H1 (cell line): ENCODE data around the gene VTI1B. TPM values are rescaled to one million over a fixed set of nuclear protein-coding genes. Genes with fewer than 3 reads are reported as not detected.

Source experiments
- CTCF ChIA-PET: fragments of 300-600 bp; sonication (Branson Sonifier 250); formaldehyde crosslinking; loops from one replicate; lab custom pipeline; 2021; ENCODE audit not compliant: partially characterized antibody; lab: Charles Lee
- POLR2A ChIA-PET: fragments of 300-600 bp; sonication (Branson Sonifier 250); formaldehyde crosslinking; loops from one replicate; lab custom pipeline; 2021; ENCODE audit warnings: inconsistent platforms; ENCODE audit not compliant: partially characterized antibody; lab: Charles Lee
- DNase-seq, 2 experiments: peaks; one replicate each; pipeline versions ENCODE4 v3.0.0 to v3.0.0-alpha.2; 2010 to 2022; ENCODE audit warnings: low spot score in 2 of 2, low read depth in 1 of 2, mixed read lengths in 1 of 2
- FAIRE-seq: peaks from 2 replicates; lab custom pipeline; 2011; peaks lifted over from hg19 to GRCh38; lab: Jason Lieb, UNC
- H2AFZ ChIP-seq: 2 replicates; pipeline ENCODE4 v1.8.1; 2012; ENCODE audit warnings: low read length, inconsistent platforms
- H2AK5ac ChIP-seq: 2 replicates; pipeline ENCODE4 v1.6.1; 2013; ENCODE audit warnings: low read depth, low read length
- H2BK120ac ChIP-seq: replicated peaks from 2 replicates; pipeline ENCODE3; 2013; ENCODE audit warnings: low read depth, low read length, inconsistent platforms
- H2BK12ac ChIP-seq: 2 replicates; pipeline ENCODE4 v1.6.1; 2013; ENCODE audit warnings: low read depth, low read length
- H2BK15ac ChIP-seq: 2 replicates; pipeline ENCODE4 v1.6.1; 2013; ENCODE audit warnings: low read length
- H2BK20ac ChIP-seq: 2 replicates; pipeline ENCODE4 v1.6.1; 2013; ENCODE audit warnings: low read length
- H2BK5ac ChIP-seq: 2 replicates; pipeline ENCODE4 v1.6.1; 2013; ENCODE audit warnings: low read depth, low read length
- H3K14ac ChIP-seq: 2 replicates; pipeline ENCODE4 v1.6.1; 2013; ENCODE audit warnings: inconsistent platforms; ENCODE audit not compliant: insufficient read length
- H3K18ac ChIP-seq: 2 replicates; pipeline ENCODE4 v1.6.1; 2013; ENCODE audit warnings: low read length; ENCODE audit errors: extremely low read depth
- H3K23ac ChIP-seq: 2 replicates; pipeline ENCODE4 v1.6.1; 2013; ENCODE audit warnings: inconsistent platforms; ENCODE audit not compliant: insufficient read length
- H3K23me2 ChIP-seq: 2 replicates; pipeline ENCODE4 v1.6.1; 2013; ENCODE audit warnings: low read depth, low read length
- H3K27ac ChIP-seq: 2 replicates; pipeline ENCODE4 v1.6.1; 2011; ENCODE audit warnings: low read depth, low read length, inconsistent platforms
- H3K27me3 ChIP-seq, 4 experiments: replicated peaks in 1 of 4; 1 replicate in 1 of 4; 2 replicates in 3 of 4; pipeline versions ENCODE4 v1.6.1 to v1.8.1; 2011 to 2013; ENCODE audit warnings: low read length in 3 of 4, mild to moderate bottlenecking in 3 of 4, inconsistent platforms in 2 of 4, mixed read lengths in 2 of 4, moderate library complexity in 1 of 4; ENCODE audit not compliant: control insufficient read depth in 3 of 4, insufficient read depth in 3 of 4; ENCODE audit errors: extremely low read depth in 1 of 4
- H3K36me3 ChIP-seq, 4 experiments: 2 replicates each; pipeline versions ENCODE4 v1.6.1 to v1.8.1; 2011 to 2013; ENCODE audit warnings: mild to moderate bottlenecking in 4 of 4, low read length in 3 of 4, moderate library complexity in 2 of 4, control low read depth in 1 of 4, inconsistent platforms in 1 of 4; ENCODE audit not compliant: insufficient read depth in 4 of 4, control insufficient read depth in 2 of 4
- H3K4ac ChIP-seq: replicated peaks from 2 replicates; pipeline ENCODE3; 2013; ENCODE audit warnings: low read length, low read depth, mixed read lengths, inconsistent platforms; ENCODE audit not compliant: insufficient read length
- H3K4me1 ChIP-seq, 4 experiments: replicated peaks in 1 of 4; 1 replicate in 1 of 4; 2 replicates in 3 of 4; pipeline versions ENCODE4 v1.6.1 to v1.8.1; 2011 to 2013; ENCODE audit warnings: low read length in 3 of 4, inconsistent platforms in 2 of 4, mixed read lengths in 1 of 4; ENCODE audit not compliant: insufficient read depth in 4 of 4, control insufficient read depth in 3 of 4
- H3K4me2 ChIP-seq, 2 experiments: 2 replicates each; pipeline versions ENCODE4 v1.6.1 to v1.8.1; 2011 to 2013; ENCODE audit warnings: low read depth in 2 of 2, low read length in 2 of 2, control low read depth in 1 of 2, inconsistent platforms in 1 of 2, mild to moderate bottlenecking in 1 of 2; ENCODE audit not compliant: insufficient read depth in 1 of 2
- H3K4me3 ChIP-seq, 4 experiments: fragments of 200-600, 300-600 bp in 1 of 4; sonication (generic), shearing (Covaris generic), sonication (Bioruptor Twin) in 1 of 4; 2 replicates each; pipeline versions ENCODE4 v1.5.1 to v1.8.1; 2011 to 2016; ENCODE audit warnings: low read length in 4 of 4, low read depth in 3 of 4, control low read depth in 2 of 4, inconsistent platforms in 2 of 4, mild to moderate bottlenecking in 2 of 4, mixed read lengths in 1 of 4, moderate library complexity in 1 of 4; ENCODE audit not compliant: insufficient read depth in 2 of 4; ENCODE audit errors: extremely low read depth in 1 of 4
- H3K56ac ChIP-seq: replicated peaks from 2 replicates; pipeline ENCODE3; 2013; ENCODE audit warnings: low read depth, mild to moderate bottlenecking, mixed read lengths, low read length, inconsistent platforms; ENCODE audit not compliant: insufficient read length
- H3K79me1 ChIP-seq: 2 replicates; pipeline ENCODE4 v1.6.1; 2013; ENCODE audit warnings: low read depth, low read length, control low read depth
- H3K79me2 ChIP-seq, 2 experiments: 2 replicates each; pipeline versions ENCODE4 v1.6.1 to v1.8.1; 2012 to 2013; ENCODE audit warnings: low read length in 2 of 2, mild to moderate bottlenecking in 2 of 2, inconsistent platforms in 1 of 2; ENCODE audit not compliant: insufficient read depth in 2 of 2, control insufficient read depth in 1 of 2
- H3K9ac ChIP-seq, 4 experiments: replicated peaks in 1 of 4; 1 replicate in 1 of 4; 2 replicates in 3 of 4; pipeline versions ENCODE4 v1.6.1 to v1.8.1; 2011 to 2013; ENCODE audit warnings: low read depth in 3 of 4, low read length in 3 of 4, control low read depth in 2 of 4, mild to moderate bottlenecking in 2 of 4, moderate library complexity in 2 of 4, inconsistent platforms in 1 of 4; ENCODE audit errors: extremely low read depth in 1 of 4
- H3K9me3 ChIP-seq, 2 experiments: 2 replicates each; pipeline versions ENCODE4 v1.6.1 to v1.8.1; 2012 to 2013; ENCODE audit warnings: mild to moderate bottlenecking in 2 of 2, moderate library complexity in 2 of 2, control low read depth in 1 of 2, inconsistent platforms in 1 of 2, low read depth in 1 of 2, low read length in 1 of 2, mixed read lengths in 1 of 2; ENCODE audit not compliant: insufficient read depth in 2 of 2
- H4K20me1 ChIP-seq, 2 experiments: replicated peaks in 1 of 2; 2 replicates each; pipeline versions ENCODE3 to v1.8.1; 2011 to 2013; ENCODE audit warnings: inconsistent platforms in 2 of 2, low read length in 2 of 2, mild to moderate bottlenecking in 1 of 2; ENCODE audit not compliant: insufficient read depth in 2 of 2, control insufficient read depth in 1 of 2
- H4K5ac ChIP-seq: 2 replicates; pipeline ENCODE4 v1.6.1; 2013; ENCODE audit warnings: low read length, low read depth, mixed read lengths, inconsistent platforms; ENCODE audit not compliant: insufficient read length
- H4K8ac ChIP-seq: 2 replicates; pipeline ENCODE4 v1.8.0; 2013; ENCODE audit warnings: mild to moderate bottlenecking, moderate library complexity, low read length, inconsistent platforms; ENCODE audit not compliant: insufficient read depth; ENCODE audit errors: extremely low read depth
- H4K91ac ChIP-seq: replicated peaks from 2 replicates; pipeline ENCODE3; 2013; ENCODE audit warnings: low read length, mixed read lengths, inconsistent platforms; ENCODE audit not compliant: insufficient read length
- BRCA1 ChIP-seq: IDR thresholded peaks from 2 replicates; pipeline ENCODE4 v1.6.1; 2012; ENCODE audit warnings: low read depth, low read length, improper control_type of control experiment
- CHD2 ChIP-seq: IDR thresholded peaks from 2 replicates; pipeline ENCODE4 v1.6.1; 2012; ENCODE audit warnings: low read length, improper control_type of control experiment
- HDAC6 ChIP-seq: IDR thresholded peaks from one replicate; pipeline ENCODE4 v1.7.1; 2012; ENCODE audit warnings: low read depth, mild to moderate bottlenecking, inconsistent platforms, low read length, moderate library complexity
- NANOG ChIP-seq: IDR thresholded peaks from 2 replicates; pipeline ENCODE4 v1.6.1; 2011; ENCODE audit warnings: low read length, low read depth, mild to moderate bottlenecking, inconsistent platforms; ENCODE audit not compliant: insufficient read depth, poor library complexity, severe bottlenecking
- PHF8 ChIP-seq: fragments of 200-600 bp; sonication (generic); conservative IDR thresholded peaks from 2 replicates; pipeline ENCODE4 v1.7.1; 2012; ENCODE audit warnings: low read depth, mild to moderate bottlenecking, inconsistent platforms, low read length, moderate library complexity
- RFX5 ChIP-seq: IDR thresholded peaks from 2 replicates; pipeline ENCODE4 v1.6.1; 2011; ENCODE audit warnings: low read depth, low read length, improper control_type of control experiment, borderline replicate concordance
- RXRA ChIP-seq: IDR thresholded peaks from 2 replicates; pipeline ENCODE4 v1.6.1; 2011; ENCODE audit warnings: low read depth, mild to moderate bottlenecking, low read length, moderate library complexity; ENCODE audit not compliant: insufficient read depth
- SP1 ChIP-seq: IDR thresholded peaks from 2 replicates; pipeline ENCODE4 v1.6.1; 2011; ENCODE audit warnings: low read depth, low read length
- SRF ChIP-seq: IDR thresholded peaks from 2 replicates; pipeline ENCODE4 v1.6.1; 2011; ENCODE audit warnings: mild to moderate bottlenecking, low read depth, low read length, moderate library complexity
- TAF1 ChIP-seq: IDR thresholded peaks from 2 replicates; pipeline ENCODE4 v1.6.1; 2011; ENCODE audit warnings: mild to moderate bottlenecking, low read depth, low read length
- TCF12 ChIP-seq: IDR thresholded peaks from 2 replicates; pipeline ENCODE4 v1.6.1; 2011; ENCODE audit warnings: low read depth, mild to moderate bottlenecking, low read length
- WGBS, 2 experiments: shearing (Covaris generic) in 1 of 2; methylation state at CpG; one replicate each; pipeline versions ENCODE4 v1.1.6 to v1.1.7; 2013 to 2015; ENCODE audit warnings: low lambda C conversion rate in 2 of 2, mixed read lengths in 2 of 2, inconsistent platforms in 1 of 2, low coverage in 1 of 2, missing lambda C conversion rate in 1 of 2; ENCODE audit not compliant: insufficient replicate concordance in 2 of 2, insufficient coverage in 1 of 2, insufficient read length in 1 of 2; ENCODE audit errors: extremely low coverage in 1 of 2, missing lambda C conversion rate in 1 of 2; 5-methylcytosine and 5-hydroxymethylcytosine counted together
- polyA plus RNA-seq, 7 experiments: library from polyadenylated mRNA; depleted of rRNA in 3 of 7; stranded (reverse) in 5 of 7; unstranded in 2 of 7; fragments of >200 nt in 5 of 7; fragments of 200-250 nt in 2 of 7; gene quantifications; 1 replicate in 5 of 7; 2 replicates in 1 of 7; 4 replicates in 1 of 7; pipeline versions ENCODE4 v1.2.1 to v1.2.3, GENCODE V29; 2011 to 2013; ENCODE audit warnings: missing spikeins in 2 of 7, mixed read lengths in 2 of 7
- total RNA-seq: library from RNA; stranded (reverse); fragmentation: NEBNext Ultra II Directional; extraction: Animal tissue kit (Norgen Biotek cat#: 25700); gene quantifications from 2 replicates; pipeline ENCODE4 v1.2.1, GENCODE V29; 2021
- TF ChIP-seq, protein P1 (sequence below): IDR thresholded peaks from 2 replicates; pipeline ENCODE4 v1.6.1; 2012; ENCODE audit warnings: low read length, inconsistent platforms

Gene VTI1B
- total and polyA plus RNA-seq, 2 of the 8 experiments (the other 6 are each of a cell fraction or from before 2014, with no cell fraction given): 28.1 to 98.7 TPM

DNA sequence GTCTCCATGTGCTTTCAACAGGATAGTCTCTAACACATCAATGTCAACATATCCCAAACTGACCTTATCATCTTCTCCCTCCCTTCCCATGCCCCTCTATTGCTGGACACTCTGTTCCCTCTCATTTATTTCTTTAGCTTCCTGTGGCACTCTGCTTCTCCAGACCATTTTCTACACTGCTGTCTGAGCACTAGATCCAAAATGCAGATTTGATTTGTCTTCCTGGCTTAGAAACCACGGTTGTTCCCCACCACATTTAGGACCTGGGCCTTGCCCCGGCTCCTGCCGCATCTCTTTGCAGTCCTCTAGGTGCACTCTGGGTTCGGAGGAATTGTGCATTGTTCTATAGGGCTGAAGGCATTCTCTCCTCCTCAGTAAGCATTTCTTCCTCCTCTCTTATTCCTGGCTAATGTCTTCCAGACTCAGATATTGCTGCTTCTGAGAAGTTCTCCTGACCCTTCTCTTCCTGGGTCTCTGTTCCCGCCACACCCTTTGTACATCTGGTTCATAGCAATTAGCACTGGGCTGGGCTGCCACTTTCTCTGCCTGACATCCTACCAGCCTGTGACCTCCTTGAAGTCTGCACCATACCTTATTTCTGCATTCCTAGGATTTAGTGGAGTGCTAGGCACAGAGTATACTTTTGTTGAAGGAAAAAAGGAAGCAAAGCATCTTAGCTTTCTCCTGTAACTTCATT, 40.8 kb downstream of the VTI1B start:
- ChIA-PET CTCF (interaction anchor here (0.7 to 2.4 kb wide), 6 partner anchors 10 to 49 kb away, joined by 3 to 6 read pairs (median 4); no protein-coding TSS in a partner anchor), POLR2A (interaction anchor here (2.0 to 2.4 kb wide), 2 partner anchors 10 to 14 kb away, joined by 7 to 8 read pairs; partner anchors contain the start of gene ARG2)
- Histone ChIP-seq H2BK5ac (no peak overlapping the region), H3K4ac (no peak overlapping the region), H2BK12ac (no peak overlapping the region), H4K5ac (no peak overlapping the region), H3K18ac (no peak overlapping the region), H3K36me3 (no peaks in the 10 kb centered on the region), H3K4me3 (no peak overlapping the region), H3K27me3 (no peaks in the 10 kb centered on the region), H2AK5ac (no peak overlapping the region), H2BK20ac (no peak overlapping the region), H3K79me2 (no peaks in the 10 kb centered on the region), H4K8ac (no peak overlapping the region), H2BK15ac (no peak overlapping the region), H3K27ac (no peak overlapping the region), H4K20me1 (peaks cover 0 to 4% of the 10 kb centered on the region in 2 experiments), H4K91ac (no peak overlapping the region), H3K9ac (no peak overlapping the region), H3K4me1 (no peaks in the 10 kb centered on the region), H2AFZ (no peak overlapping the region), H3K4me2 (no peak overlapping the region), H3K14ac (no peak overlapping the region), H3K23ac (no peak overlapping the region), H2BK120ac (no peak overlapping the region), H3K56ac (no peak overlapping the region), H3K9me3 (no peaks in the 10 kb centered on the region), H3K79me1 (no peaks in the 10 kb centered on the region; the same call in 1 of the 2 replicates), H3K23me2 (no peaks in the 10 kb centered on the region)
- FAIRE-seq (no peak), DNase-seq (no peak)
- 85% methylated on average over 5 of the region's 5 CpGs; no CpG with 5 or more reads in 1 of the 2 experiments for WGBS, 2 experiments
- TF ChIP-seq, protein P1, sequence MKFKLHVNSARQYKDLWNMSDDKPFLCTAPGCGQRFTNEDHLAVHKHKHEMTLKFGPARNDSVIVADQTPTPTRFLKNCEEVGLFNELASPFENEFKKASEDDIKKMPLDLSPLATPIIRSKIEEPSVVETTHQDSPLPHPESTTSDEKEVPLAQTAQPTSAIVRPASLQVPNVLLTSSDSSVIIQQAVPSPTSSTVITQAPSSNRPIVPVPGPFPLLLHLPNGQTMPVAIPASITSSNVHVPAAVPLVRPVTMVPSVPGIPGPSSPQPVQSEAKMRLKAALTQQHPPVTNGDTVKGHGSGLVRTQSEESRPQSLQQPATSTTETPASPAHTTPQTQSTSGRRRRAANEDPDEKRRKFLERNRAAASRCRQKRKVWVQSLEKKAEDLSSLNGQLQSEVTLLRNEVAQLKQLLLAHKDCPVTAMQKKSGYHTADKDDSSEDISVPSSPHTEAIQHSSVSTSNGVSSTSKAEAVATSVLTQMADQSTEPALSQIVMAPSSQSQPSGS: no peak
- TF ChIP-seq RFX5 (no peak), TAF1 (no peak), PHF8 (no peak), BRCA1 (no peak), RXRA (no peak), TCF12 (no peak), NANOG (no peak), CHD2 (no peak), SP1 (no peak), HDAC6 (no peak), SRF (no peak)
